Measurements from ENCODE around the gene UBLCP1.
"Not testable (repeated sequence)": the region's sequence is repeated elsewhere in the genome, so short reads cannot be mapped to it uniquely, and the experiment has no call there.

The UBLCP1 gene

DNA sequence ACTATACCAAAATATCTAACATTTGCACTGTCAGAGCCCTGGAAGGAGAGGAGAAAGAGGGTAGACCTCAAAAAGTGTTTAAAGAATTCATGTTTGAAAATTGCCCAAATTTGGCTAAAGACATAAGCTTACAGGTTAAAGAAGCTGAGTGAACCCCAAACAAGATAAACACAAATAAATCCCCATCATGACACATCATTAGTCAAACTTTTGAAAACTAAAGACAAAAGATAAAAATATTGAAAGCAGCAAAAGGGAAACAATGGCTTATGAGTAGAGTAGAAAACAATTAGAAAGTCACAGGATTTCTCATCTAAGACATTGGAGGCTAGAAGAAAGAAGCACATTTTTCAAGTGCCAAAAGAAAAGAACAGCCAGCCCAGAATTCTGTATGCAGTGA, 6.1 kb upstream of the UBLCP1 start:
- DNase-seq, result no peak

- no peak for DNase-seq
Observed at GRCh38 chr5:159257629-159258283, 5.3 kb upstream of the UBLCP1 start.

DNA sequence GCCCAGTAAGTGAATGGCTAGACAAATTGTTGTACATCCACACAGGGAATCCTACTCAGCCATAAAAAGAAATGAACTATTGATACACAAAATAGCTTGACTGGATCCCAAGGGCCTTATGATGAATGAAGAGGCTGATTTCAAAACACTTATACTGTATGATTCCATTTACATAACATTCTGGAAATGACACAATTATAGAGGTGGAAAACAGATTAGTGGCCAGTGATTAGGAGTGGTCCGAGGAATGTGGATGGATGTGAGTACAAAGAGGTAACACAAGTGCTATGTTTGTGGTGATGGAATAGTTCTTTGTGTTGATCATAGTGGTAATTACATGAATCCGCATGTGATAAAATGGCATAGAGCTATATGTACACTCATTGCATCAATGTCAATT, 4.7 kb upstream of the UBLCP1 start:
- DNase-seq, result no peak

DNA sequence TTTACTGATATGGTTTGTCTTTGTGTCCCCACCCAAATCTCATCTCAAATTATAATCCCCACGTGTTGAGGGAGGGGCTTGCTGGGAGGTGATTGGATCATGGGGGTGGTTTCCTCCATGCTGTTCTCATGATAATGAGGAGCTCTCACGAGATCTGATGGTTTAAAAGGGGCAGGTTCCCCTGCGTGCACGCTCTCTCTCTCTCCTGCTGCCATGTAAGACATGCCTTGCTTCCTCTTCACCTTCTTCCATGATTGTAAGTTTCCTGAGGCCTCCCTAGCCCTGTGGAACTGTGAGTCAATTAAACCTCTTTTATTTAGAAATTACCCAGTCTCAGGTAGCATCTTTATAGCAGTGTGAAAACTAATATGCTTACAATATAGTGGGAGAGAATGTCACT, 2.9 kb upstream of the UBLCP1 start:
- not testable (repeated sequence) for DNase-seq

GRCh38 chr5:159262472-159262858, 625 bp upstream of the UBLCP1 start:
- no peak for DNase-seq

DNA sequence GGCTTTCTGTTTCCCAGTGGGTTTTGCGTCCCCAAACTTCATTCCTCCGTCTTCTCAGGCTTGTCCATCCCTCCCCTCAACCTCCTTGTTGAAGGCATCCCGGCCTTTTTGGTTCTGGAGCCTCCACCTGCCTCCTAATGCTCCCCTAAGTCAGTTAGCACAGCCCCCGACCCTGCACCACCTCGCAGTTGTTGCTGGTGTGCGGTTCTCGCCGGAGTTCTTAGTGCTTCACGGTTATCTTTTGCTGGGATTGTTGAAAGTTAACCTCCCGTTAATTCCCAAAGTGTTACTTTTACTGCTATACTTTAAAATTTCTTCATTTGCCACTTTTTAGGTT, 447 bp downstream of the UBLCP1 start:
- DNase-seq, result no peak

- not testable (repeated sequence) for DNase-seq
Observed at GRCh38 chr5:159266764-159267163, 3.7 kb downstream of the UBLCP1 start.

DNA sequence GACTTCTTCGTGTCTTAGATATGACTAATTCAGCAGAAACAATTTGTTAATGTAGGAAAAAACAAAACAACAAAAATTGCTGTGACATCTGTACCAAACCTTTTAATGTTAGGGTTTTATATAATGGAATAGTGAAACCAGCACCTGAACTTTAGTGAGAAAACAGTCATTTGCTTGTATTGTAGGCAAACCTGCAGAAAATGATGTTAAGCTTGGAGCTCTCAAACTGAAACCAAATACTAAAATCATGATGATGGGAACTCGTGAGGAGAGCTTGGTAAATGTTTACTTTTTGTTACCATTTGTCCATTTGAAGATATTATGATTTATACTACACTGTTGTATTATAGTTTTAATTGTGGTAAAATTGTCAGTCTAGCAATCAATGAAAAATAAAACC, 6.6 kb downstream of the UBLCP1 start:
- DNase-seq, result no peak

DNA sequence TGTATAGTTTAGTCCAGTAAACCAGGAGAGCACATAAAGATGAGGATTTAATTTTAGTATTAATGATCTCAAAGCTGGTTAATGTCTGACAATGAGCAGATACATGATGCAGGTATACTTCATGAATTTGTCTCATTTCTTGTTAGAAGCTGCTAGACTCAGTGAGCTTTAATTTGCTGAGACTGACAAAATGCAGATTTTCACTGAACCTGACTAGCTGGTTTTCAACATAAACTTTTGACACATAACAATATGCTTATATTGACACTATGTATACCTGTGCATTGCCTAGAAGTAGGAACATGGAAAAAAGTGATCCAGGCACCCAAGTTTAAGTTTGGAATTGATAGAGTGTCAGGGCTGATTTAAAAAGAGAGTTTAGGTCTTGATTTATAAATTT, 10.8 kb downstream of the UBLCP1 start:
- DNase-seq, result no peak

DNA sequence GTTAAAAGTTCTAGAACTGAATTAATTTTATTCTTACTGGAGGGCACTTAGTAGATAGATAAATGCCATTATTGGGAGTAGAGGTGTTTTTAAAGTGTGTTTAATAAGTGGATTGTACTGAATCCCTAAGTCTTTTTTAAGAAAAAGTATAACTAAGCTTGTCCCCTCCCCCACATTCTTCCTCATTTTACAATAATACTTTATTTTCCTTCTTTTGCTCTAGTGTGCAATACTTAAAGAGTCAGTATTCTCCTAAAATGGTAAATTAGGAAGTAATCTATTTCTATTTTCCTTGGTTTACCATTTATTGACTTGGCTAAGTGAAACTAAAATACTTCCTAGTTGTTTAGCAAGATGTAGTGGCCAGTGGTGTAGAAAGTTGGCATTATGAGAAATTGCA, 11.6 kb downstream of the UBLCP1 start:
- DNase-seq, result no peak

DNA sequence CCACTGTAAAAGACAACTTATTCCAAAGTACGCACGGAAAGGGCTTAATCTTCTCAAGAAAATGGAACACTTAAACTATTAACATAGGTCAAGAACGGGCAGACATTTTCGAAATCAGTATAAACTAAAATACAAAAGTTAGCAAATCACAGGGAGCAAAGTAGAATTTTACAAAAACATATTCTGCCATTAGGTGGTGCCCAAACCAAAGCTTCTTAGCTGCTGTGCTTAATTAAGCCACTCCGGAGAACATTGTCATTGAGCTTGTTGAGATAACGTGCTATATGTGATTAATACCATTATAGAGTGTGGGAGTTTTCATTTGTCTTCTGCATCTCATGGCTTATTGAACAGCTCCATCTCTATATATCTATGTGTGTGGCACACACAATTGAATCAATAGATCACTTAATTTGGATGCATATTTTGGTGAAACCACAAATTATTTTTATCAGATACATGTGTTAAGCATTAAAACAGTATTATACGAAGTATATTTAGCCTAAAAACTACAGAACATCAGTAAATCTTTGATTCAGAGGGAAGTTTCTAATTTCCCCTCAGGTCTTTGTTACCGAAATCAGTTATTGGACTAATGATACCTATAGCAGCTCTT, 23.4 kb downstream of the UBLCP1 start:
- peak; percentile 52 for DNase-seq

DNA sequence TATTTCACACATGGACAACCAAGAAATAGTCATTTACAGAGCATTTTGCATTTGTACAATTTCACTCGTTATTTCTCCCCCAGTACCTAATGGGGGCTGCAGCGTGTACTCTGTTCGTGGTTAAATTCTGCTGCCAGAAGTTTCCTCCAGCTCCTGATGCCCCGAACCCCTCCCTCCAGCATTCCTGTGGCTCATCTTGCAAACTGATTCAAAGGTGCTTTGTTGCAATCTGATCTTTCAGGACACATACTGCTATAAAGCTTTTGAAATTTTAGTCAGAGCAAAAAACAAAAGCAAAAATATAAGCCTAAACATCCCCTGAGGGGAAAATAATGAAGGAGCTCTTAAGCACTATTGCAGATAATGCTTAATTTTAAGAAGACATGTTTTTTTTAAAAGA, 27.7 kb downstream of the UBLCP1 start:
- no peak for DNase-seq

DNA sequence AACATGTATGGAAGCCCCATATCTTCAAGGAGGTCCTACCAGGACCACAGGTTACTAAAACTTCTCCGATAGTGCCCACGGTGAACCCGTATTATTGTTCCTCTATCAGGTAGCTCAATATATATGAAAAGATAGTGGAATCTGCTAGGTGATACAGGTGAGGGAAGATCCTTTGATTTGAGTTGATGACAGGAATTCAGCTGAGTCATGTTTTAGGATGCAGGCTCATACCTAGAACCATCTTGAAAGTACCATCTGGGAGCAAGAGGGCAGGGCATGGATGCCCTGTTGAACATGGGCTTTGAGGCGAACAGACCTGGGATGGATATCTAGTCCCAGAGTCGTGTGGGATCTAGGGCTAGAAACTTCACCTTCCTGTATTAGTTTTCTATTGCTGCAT, 31.8 kb downstream of the UBLCP1 start:
- DNase-seq, result no peak

- DNase-seq, result not testable (repeated sequence)
Observed at GRCh38 chr5:159297300-159297699, 34.2 kb downstream of the UBLCP1 start.

- no peak for DNase-seq
Observed at GRCh38 chr5:159301466-159301865, 38.4 kb downstream of the UBLCP1 start.

DNA sequence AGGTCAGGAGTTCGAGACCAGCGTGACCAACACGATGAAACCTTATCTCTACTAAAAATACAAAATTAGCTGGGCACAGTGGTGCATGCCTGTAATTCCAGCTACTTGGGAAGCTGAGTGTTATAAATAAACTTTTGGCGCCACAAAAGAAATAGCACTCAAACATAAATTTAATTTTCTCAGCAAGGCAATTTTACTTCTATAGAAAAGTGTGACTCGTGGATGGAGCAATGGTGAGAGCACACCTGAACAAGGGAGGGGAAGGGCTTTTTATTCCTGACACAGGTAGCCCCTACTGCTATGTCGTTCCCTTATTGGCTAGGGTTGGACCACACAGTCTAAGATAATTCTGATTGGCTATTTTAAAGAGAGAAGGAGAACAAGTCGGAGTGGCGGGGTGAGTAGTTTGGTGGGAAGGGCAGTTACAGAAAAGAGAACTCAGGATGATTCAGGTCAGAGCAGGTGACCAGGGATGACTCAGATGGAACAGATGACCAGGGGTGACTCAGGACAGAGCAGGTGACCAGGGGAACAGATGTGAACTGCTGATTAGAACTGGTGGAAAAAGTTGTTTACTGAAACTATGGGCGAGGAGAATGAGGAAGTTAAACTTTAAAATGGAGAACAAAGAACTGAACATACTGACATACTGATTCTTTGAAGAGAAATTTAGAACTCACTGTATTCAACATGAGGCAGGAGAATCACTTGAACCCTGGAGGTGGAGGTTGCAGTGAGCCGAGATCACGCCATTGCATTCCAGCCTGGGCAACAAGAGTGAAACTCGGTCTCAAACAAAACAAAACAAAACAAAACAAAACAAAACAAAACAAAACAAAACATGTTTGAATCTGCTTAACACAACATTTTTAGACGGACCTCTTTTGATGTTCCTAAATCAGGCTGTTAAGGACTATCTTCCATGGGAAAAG, 39.1 kb downstream of the UBLCP1 start:
- not testable (repeated sequence) for DNase-seq

DNA sequence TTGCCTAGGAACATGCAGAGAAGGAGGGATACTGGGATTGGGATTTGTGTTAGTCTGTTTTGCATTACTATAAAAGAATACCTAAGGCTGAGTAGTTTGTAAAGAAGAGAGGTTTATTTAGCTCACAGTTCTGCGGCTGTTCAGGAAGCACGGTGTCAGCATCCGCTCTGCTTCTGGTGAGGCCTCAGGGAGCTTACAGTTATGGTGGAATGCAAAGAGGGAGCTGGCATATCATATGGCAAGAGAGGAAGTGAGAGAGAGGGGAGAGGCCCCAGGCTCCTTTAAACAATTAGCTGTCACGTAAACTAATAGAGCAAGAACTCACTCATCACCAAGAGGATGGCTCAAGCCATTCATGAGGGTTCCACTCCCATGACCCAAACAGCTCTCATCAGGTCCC, 40.2 kb downstream of the UBLCP1 start:
- DNase-seq, result no peak

GRCh38 chr5:159304961-159305595, 42.0 kb downstream of the UBLCP1 start:
- DNase-seq, result no peak

- DNase-seq, result no peak
Observed at GRCh38 chr5:159309689-159310433, 46.8 kb downstream of the UBLCP1 start.

- DNase-seq, result peak; percentile 11
Observed at GRCh38 chr5:159310511-159310910, 47.4 kb downstream of the UBLCP1 start.

- DNase-seq, result no peak
Observed at GRCh38 chr5:159311063-159311462, 48.0 kb downstream of the UBLCP1 start.

- DNase-seq, result no peak
Observed at GRCh38 chr5:159313197-159313596, 50.1 kb downstream of the UBLCP1 start.

All from CD4-positive, alpha-beta T cell treated with Interleukin-17A for 1 hour (primary cell).